ENCODE measurements around the gene EXPH5. TPM values are rescaled to one million over a fixed set of nuclear protein-coding genes. Genes with fewer than 3 reads are reported as not detected.

Gene EXPH5
- total and polyA plus RNA-seq, 12 donors = 0.14 to 7.4 (median 0.98) TPM

GRCh38 chr11:108593923-108594434, 411 bp upstream of the EXPH5 start:
- Histone ChIP-seq H3K4me1 (replicated peaks in 1 of 2) (peaks cover 0 to 8% of the 10 kb centered on the region in 2 donors), H3K4me3 (peak overlapping the region in 2 of 4 donors; percentile 44 to 64), H3K9me3 (replicated peaks in 1 of 3) (no peaks in the 10 kb centered on the region), H3K27me3 (peaks cover 7% of the 10 kb centered on the region), H3K36me3 (replicated peaks in 1 of 2) (no peaks in the 10 kb centered on the region), H3K27ac (no peak overlapping the region)
- TF ChIP-seq POLR2A (IDR thresholded peaks at IDR 0.05) (no peak), CTCF (IDR thresholded peaks at IDR 0.05) (no peak)
- 13 to 21% (median 16%) methylated on average over 5 of the region's 5 CpGs for WGBS, 4 donors
- DNase-seq = no peak
- intact Hi-C loops (cut with DNase I) = no loop called here

GRCh38 chr11:108592591-108593213, 866 bp downstream of the EXPH5 start:
- H3K27me3 ChIP-seq = peaks cover 7% of the 10 kb centered on the region
- peak overlapping the region in 1 of 5 donors; percentile 7 for H3K27ac ChIP-seq
- 1 to 4% (median 1%) methylated on average over 7 to 43 of the region's 43 CpGs for WGBS, 4 donors
- peaks cover 0 to 8% of the 10 kb centered on the region in 2 donors for H3K4me1 ChIP-seq (replicated peaks in 1 of 2)
- peak in 5 of 7 donors; percentile 14 to 36 (median 25) for DNase-seq
- intact Hi-C loops (cut with DNase I) = no loop called here
- no peaks in the 10 kb centered on the region for H3K36me3 ChIP-seq (replicated peaks in 1 of 2)
- peak overlapping the region in 3 of 4 donors; percentile 44 to 64 (median 63) for H3K4me3 ChIP-seq
- TF ChIP-seq CTCF (IDR thresholded peaks at IDR 0.05) (no peak), POLR2A (IDR thresholded peaks at IDR 0.05) (no peak)
- no peaks in the 10 kb centered on the region for H3K9me3 ChIP-seq (replicated peaks in 1 of 3)

DNA sequence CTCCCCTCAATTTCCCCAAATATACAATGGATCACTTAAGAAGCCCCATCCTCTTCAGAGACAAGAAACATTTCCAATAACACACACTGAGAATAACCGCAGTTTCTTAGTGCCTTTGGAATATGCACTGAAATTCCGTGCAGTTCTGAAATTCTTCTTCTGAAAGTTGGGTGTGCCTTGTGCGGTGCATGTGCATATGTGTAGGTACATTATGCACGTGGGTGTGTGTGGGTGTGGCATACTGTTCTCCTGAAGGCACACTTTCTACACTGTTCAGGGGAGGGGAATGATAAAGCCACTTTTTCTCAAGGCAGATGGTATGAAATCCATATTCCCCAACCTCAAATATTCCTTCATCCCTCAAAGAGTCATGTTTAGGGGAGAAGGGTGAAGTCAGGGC, 1.7 kb downstream of the EXPH5 start:
- H3K36me3 ChIP-seq (replicated peaks in 1 of 2) = no peaks in the 10 kb centered on the region
- H3K4me3 ChIP-seq = no peak overlapping the region
- H3K9me3 ChIP-seq (replicated peaks in 1 of 3) = no peaks in the 10 kb centered on the region
- TF ChIP-seq CTCF (IDR thresholded peaks at IDR 0.05) (no peak), POLR2A (IDR thresholded peaks at IDR 0.05) (no peak)
- intact Hi-C loops (cut with DNase I) = no loop called here
- H3K27me3 ChIP-seq = peaks cover 7% of the 10 kb centered on the region
- no peak overlapping the region for H3K27ac ChIP-seq
- H3K4me1 ChIP-seq (replicated peaks in 1 of 2) = peaks cover 0 to 8% of the 10 kb centered on the region in 2 donors
- no peak for DNase-seq
- 92 to 94% (median 94%) methylated on average over 4 of the region's 4 CpGs for WGBS, 4 donors

GRCh38 chr11:108589136-108589535, 4.4 kb downstream of the EXPH5 start:
- TF ChIP-seq POLR2A (IDR thresholded peaks at IDR 0.05) (no peak), CTCF (IDR thresholded peaks at IDR 0.05) (no peak)
- Histone ChIP-seq H3K27ac (no peak overlapping the region), H3K27me3 (no peaks in the 10 kb centered on the region), H3K9me3 (replicated peaks in 1 of 3) (no peaks in the 10 kb centered on the region), H3K4me3 (no peak overlapping the region), H3K36me3 (replicated peaks in 1 of 2) (no peaks in the 10 kb centered on the region), H3K4me1 (replicated peaks in 1 of 2) (peaks cover 0 to 8% of the 10 kb centered on the region in 2 donors)
- no peak for DNase-seq
- 58 to 100% (median 73%) methylated on average over 1 of the region's 1 CpG for WGBS, 4 donors
- intact Hi-C loops (cut with DNase I) = no loop called here
